K562 (cell line): ENCODE data around the gene BCL2L1. TPM values are rescaled to one million over a fixed set of nuclear protein-coding genes. Genes with fewer than 3 reads are reported as not detected.

ENCODE experiments used
- BACH1 ChIP-seq: fragments of 200-800 bp; sonication (Bioruptor generic); IDR thresholded peaks from 2 replicates; pipeline ENCODE4 v1.6.1; 2016; ENCODE audit warnings: missing genetic modification characterization, missing compliant biosample characterization
- BRD4 ChIP-seq: fragments of 200-600 bp; sonication (generic); IDR thresholded peaks from 2 replicates; pipeline ENCODE4 v1.6.1; 2017; ENCODE audit warnings: inconsistent platforms
- CC2D1A ChIP-seq: fragments of 450-650 bp; IDR thresholded peaks from 2 replicates; pipeline ENCODE4 v1.6.1; 2017; ENCODE audit warnings: mild to moderate bottlenecking
- ESRRA ChIP-seq: fragments of 450-650 bp; IDR thresholded peaks from 2 replicates; pipeline ENCODE4 v1.6.1; 2014; ENCODE audit warnings: low read depth, mild to moderate bottlenecking, moderate library complexity, borderline replicate concordance
- ETV5 ChIP-seq: sonication (generic); formaldehyde crosslinking; IDR thresholded peaks from 2 replicates; pipeline ENCODE4 v1.4.0; 2020; ENCODE audit warnings: low read depth, mild to moderate bottlenecking, missing genetic modification reagents
- FOS ChIP-seq: IDR thresholded peaks from 3 replicates; pipeline ENCODE4 v1.6.1; 2011; ENCODE audit not compliant: insufficient read length; ENCODE audit errors: extremely low read depth
- MTA3 ChIP-seq: fragments of 450-650 bp; formaldehyde crosslinking; IDR thresholded peaks from 2 replicates; pipeline ENCODE4 v1.6.1; 2017; ENCODE audit warnings: mild to moderate bottlenecking, borderline replicate concordance
- MXI1 ChIP-seq: IDR thresholded peaks from 2 replicates; pipeline ENCODE4 v1.6.1; 2011; ENCODE audit warnings: low read depth, mild to moderate bottlenecking, improper control_type of control experiment, low read length
- PTTG1 ChIP-seq: fragments of 450-650 bp; IDR thresholded peaks from 2 replicates; pipeline ENCODE4 v1.6.1; 2016; ENCODE audit warnings: low read depth, mild to moderate bottlenecking, missing genetic modification characterization, missing compliant biosample characterization
- RERE ChIP-seq: sonication (generic); formaldehyde crosslinking; IDR thresholded peaks from 2 replicates; pipeline ENCODE4 v1.8.0; 2023; ENCODE audit warnings: missing genetic modification reagents, mild to moderate bottlenecking, borderline replicate concordance
- RFX1 ChIP-seq: fragments of 450-650 bp; IDR thresholded peaks from 2 replicates; pipeline ENCODE4 v1.6.1; 2016; ENCODE audit warnings: mild to moderate bottlenecking, moderate library complexity
- SIRT6 ChIP-seq: IDR thresholded peaks from one replicate; pipeline ENCODE4 v1.6.1; 2012; ENCODE audit warnings: low read depth, mild to moderate bottlenecking, control low read depth, inconsistent platforms, low read length, moderate library complexity
- U2AF1 ChIP-seq: fragments of 200-400 bp; formaldehyde crosslinking; optimal IDR thresholded peaks from 2 replicates; pipeline ENCODE3; 2017; ENCODE audit warnings: mild to moderate bottlenecking, low read depth, low read length, moderate library complexity
- ZNF76 ChIP-seq: fragments of 250-450 bp; sonication (Bioruptor Pico); IDR thresholded peaks from 2 replicates; pipeline ENCODE4 v1.4.0; 2020; ENCODE audit warnings: mild to moderate bottlenecking, moderate library complexity, borderline replicate concordance
- polyA plus RNA-seq, 8 experiments: library from polyadenylated mRNA; depleted of rRNA in 4 of 8; stranded (reverse) in 5 of 8; unstranded in 3 of 8; fragments of >200 nt; fragmentation: Nextera tagmentation in 2 of 8; fragmentation: Illumina TruSeq in 1 of 8; extraction: Ambion mirVana in 2 of 8; extraction: Trizol in 1 of 8; gene quantifications; 2 replicates each; pipeline versions ENCODE4 v1.2.1 to v1.2.3, GENCODE V29; 2011 to 2014; ENCODE audit warnings: inconsistent platforms in 1 of 8, missing spikeins in 1 of 8
- total RNA-seq, 7 experiments: library from RNA; depleted of rRNA in 6 of 7; stranded (reverse); fragments of >200 nt in 6 of 7; fragmentation: Illumina TruSeq in 2 of 7; extraction: Trizol in 2 of 7; gene quantifications; 2 replicates each; pipeline versions ENCODE4 v1.2.1 to v1.2.3, GENCODE V29; 2011 to 2021; ENCODE audit warnings: low replicate concordance in 1 of 7
- TF ChIP-seq, protein P1 (sequence below): sonication (generic); formaldehyde crosslinking; IDR thresholded peaks from 2 replicates; pipeline ENCODE4 v1.9.0; 2022; ENCODE audit warnings: mild to moderate bottlenecking, missing genetic modification reagents
- TF ChIP-seq, protein P2 (sequence below): fragments of 450-650 bp; IDR thresholded peaks from 2 replicates; pipeline ENCODE4 v1.6.1; 2016; ENCODE audit warnings: mild to moderate bottlenecking
- TF ChIP-seq, protein P3 (sequence below): IDR thresholded peaks from 2 replicates; pipeline ENCODE4 v1.6.1; 2016; ENCODE audit warnings: missing genetic modification characterization, missing compliant biosample characterization
- TF ChIP-seq, protein P4 (sequence below): IDR thresholded peaks from 2 replicates; pipeline ENCODE4 v1.6.1; 2011; ENCODE audit not compliant: insufficient read length; ENCODE audit errors: extremely low read depth

BCL2L1 gene
- total and polyA plus RNA-seq, 9 of the 15 experiments (the other 6 are each of a cell fraction or from before 2014, with no cell fraction given) = 3.3 to 182 (median 120) TPM

- TF ChIP-seq, protein P1, sequence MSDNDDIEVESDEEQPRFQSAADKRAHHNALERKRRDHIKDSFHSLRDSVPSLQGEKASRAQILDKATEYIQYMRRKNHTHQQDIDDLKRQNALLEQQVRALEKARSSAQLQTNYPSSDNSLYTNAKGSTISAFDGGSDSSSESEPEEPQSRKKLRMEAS (CRISPR knock-in tag) = no peak
- TF ChIP-seq SIRT6 (no peak), FOS (no peak), MTA3 (peak; percentile 68; the same call in 1 of the 2 replicates), CC2D1A (peak; percentile 29; the same call in 1 of the 2 replicates), U2AF1 (no peak), ESRRA (no peak), BRD4 (no peak), ETV5 (CRISPR knock-in tag) (peak; percentile 62; the same call in 1 of the 2 replicates), ZNF76 (CRISPR knock-in tag) (no peak), BACH1 (tag) (no peak), PTTG1 (tag) (no peak), RFX1 (peak; percentile 41; the same call in 1 of the 2 replicates), MXI1 (no peak), RERE (CRISPR knock-in tag) (no peak)
- TF ChIP-seq, protein P2, sequence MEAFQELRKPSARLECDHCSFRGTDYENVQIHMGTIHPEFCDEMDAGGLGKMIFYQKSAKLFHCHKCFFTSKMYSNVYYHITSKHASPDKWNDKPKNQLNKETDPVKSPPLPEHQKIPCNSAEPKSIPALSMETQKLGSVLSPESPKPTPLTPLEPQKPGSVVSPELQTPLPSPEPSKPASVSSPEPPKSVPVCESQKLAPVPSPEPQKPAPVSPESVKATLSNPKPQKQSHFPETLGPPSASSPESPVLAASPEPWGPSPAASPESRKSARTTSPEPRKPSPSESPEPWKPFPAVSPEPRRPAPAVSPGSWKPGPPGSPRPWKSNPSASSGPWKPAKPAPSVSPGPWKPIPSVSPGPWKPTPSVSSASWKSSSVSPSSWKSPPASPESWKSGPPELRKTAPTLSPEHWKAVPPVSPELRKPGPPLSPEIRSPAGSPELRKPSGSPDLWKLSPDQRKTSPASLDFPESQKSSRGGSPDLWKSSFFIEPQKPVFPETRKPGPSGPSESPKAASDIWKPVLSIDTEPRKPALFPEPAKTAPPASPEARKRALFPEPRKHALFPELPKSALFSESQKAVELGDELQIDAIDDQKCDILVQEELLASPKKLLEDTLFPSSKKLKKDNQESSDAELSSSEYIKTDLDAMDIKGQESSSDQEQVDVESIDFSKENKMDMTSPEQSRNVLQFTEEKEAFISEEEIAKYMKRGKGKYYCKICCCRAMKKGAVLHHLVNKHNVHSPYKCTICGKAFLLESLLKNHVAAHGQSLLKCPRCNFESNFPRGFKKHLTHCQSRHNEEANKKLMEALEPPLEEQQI = no peak
- TF ChIP-seq, protein P3, sequence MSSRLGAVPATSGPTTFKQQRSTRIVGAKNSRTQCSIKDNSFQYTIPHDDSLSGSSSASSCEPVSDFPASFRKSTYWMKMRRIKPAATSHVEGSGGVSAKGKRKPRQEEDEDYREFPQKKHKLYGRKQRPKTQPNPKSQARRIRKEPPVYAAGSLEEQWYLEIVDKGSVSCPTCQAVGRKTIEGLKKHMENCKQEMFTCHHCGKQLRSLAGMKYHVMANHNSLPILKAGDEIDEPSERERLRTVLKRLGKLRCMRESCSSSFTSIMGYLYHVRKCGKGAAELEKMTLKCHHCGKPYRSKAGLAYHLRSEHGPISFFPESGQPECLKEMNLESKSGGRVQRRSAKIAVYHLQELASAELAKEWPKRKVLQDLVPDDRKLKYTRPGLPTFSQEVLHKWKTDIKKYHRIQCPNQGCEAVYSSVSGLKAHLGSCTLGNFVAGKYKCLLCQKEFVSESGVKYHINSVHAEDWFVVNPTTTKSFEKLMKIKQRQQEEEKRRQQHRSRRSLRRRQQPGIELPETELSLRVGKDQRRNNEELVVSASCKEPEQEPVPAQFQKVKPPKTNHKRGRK = no peak
- TF ChIP-seq, protein P4, sequence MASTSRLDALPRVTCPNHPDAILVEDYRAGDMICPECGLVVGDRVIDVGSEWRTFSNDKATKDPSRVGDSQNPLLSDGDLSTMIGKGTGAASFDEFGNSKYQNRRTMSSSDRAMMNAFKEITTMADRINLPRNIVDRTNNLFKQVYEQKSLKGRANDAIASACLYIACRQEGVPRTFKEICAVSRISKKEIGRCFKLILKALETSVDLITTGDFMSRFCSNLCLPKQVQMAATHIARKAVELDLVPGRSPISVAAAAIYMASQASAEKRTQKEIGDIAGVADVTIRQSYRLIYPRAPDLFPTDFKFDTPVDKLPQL = no peak
Observed at GRCh38 chr20:31706607-31707257, 15.9 kb downstream of the BCL2L1 start (continued).
